ENCODE results near the gene ATAT1.

DNA sequence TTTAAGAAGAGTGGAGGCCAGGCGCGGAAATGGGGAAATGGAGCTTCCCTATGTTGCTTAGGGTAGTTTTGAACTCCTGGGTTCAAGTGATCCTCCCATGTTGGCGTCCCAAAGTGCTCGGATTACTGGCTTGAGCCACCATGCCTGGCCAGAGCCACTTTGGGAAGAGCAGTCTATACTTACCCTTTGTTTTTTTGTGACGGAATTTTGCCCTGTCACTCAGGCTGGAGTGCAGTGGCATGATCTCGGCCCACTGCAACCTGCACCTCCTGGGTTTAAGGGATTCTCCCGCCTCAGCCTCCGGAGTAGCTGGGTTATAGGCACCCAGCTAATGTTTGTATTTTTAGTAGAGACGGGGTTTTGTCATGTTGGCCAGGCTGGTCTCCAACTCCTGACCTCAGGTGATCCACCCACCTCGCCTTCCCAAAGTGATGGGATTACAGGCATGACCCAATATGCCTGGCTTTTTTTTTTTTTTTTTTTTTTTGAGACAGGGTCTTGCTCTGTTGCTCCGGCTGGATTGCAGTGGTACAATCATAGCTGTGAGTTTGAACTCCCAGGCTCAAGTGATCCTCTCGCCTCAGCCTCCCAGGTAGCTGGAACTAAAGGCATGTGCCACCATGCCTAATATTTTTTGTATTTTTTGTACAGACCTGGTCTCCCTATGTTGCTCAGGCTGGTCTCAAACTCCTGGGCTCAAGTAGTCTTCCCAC lies 27.6 kb upstream of the ATAT1 start:
- no peak for TF ChIP-seq GATA2 (IDR thresholded peaks at IDR 0.05; ENCODE audit: low read depth, low read length)
- no peak for TF ChIP-seq GATA3 (IDR thresholded peaks at IDR 0.05; ENCODE audit: low read depth, low read length)

Measured in SH-SY5Y (cell line).